ENCODE results near the gene RHAG.
"Not testable (repeated sequence)": the region's sequence is repeated elsewhere in the genome, so short reads cannot be mapped to it uniquely, and the experiment has no call there.

The RHAG gene

GRCh38 chr6:49636713-49637349, at the start of gene RHAG:
RHAG (minus strand) TSS chr6:49636839; CDS start chr6:49636812, 27 bp downstream.
- DNase-seq: no peak

DNA sequence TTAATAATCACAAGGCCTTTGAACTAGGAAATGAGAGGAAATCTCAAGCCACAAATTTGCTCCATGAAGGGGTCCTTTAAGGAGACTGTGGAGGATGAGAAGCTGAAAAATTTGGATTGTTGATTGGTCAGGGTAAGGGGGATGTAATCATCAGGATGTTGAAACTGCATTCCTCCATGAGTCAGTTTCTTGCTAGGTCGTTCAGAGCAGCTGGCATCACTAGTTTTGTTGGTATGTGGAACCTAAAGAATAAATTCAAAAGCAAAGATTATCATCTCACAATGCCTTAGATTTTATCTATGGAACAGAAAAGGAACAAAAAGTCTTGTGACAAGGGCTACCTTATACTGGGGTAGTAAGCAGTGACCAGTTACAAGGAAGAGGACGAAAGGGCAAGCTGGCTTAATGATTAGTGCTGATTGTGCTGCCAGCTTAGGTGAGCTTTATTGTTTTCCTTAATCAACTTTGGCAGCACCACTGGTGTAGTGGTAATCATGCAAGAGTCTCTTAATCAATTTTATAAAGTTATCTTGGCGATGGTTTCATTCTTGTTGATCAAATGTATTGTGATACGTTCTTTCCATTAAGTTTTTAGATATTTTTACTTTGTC, 40.1 kb upstream of the RHAG start:
- DNase-seq: no peak

DNA sequence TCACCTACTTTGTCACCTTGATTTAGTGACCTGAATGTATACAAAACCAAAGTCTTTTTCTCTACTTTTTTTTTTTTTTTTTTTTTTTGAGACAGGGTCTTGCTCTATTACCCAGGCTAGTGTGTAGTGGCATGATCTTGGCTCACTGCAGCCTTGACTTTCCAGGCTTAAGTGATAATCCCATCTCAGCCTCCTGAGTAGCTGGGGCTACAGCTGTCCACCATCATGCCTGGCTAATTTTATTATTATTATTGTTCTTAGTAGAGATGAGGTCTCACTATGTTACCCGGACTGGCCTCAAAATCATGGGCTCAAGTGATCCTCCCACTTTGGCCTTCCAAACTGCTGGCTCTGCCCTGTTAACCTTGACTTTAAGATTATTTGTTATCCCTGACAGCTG, 39.2 kb upstream of the RHAG start:
- DNase-seq: no peak

DNA sequence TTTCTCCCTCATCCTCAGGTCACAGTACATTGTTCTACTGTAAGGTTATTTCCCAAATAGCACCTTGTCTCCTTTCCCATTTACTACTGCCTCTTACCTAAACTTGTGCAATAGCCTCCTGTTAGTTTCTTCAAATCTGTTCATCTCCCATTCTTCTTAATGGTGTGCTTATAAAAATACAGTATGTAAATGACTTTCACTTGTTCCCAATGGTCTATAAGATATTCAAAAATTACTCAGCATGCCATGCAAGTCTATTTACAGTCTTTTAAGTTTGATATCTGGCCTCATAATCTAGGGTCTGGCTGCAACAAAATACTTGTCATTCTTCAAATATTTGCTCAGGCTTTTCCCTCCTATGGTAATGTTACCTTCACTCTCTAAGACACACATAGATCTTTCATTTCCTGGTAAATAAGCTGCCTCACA, 31.5 kb upstream of the RHAG start:
- no peak for DNase-seq

- DNase-seq: no peak
Measured at GRCh38 chr6:49666930-49667757, 30.5 kb upstream of the RHAG start.

- no peak for DNase-seq
Measured at GRCh38 chr6:49666480-49666879, 29.8 kb upstream of the RHAG start.

GRCh38 chr6:49664817-49665216, 28.2 kb upstream of the RHAG start:
- DNase-seq: no peak

- DNase-seq: not testable (repeated sequence)
Measured at GRCh38 chr6:49664054-49664453, 27.4 kb upstream of the RHAG start.

GRCh38 chr6:49662892-49663261, 26.2 kb upstream of the RHAG start:
- no peak for DNase-seq

- no peak for DNase-seq
Measured at GRCh38 chr6:49662231-49662891, 25.7 kb upstream of the RHAG start.

- no peak for DNase-seq
Measured at GRCh38 chr6:49653942-49654341, 17.3 kb upstream of the RHAG start.

GRCh38 chr6:49653438-49653837, 16.8 kb upstream of the RHAG start:
- DNase-seq: no peak

GRCh38 chr6:49651239-49651638, 14.6 kb upstream of the RHAG start:
- no peak for DNase-seq

GRCh38 chr6:49649988-49650387, 13.3 kb upstream of the RHAG start:
- no peak for DNase-seq

- no peak for DNase-seq
Measured at GRCh38 chr6:49648036-49648435, 11.4 kb upstream of the RHAG start.

DNA sequence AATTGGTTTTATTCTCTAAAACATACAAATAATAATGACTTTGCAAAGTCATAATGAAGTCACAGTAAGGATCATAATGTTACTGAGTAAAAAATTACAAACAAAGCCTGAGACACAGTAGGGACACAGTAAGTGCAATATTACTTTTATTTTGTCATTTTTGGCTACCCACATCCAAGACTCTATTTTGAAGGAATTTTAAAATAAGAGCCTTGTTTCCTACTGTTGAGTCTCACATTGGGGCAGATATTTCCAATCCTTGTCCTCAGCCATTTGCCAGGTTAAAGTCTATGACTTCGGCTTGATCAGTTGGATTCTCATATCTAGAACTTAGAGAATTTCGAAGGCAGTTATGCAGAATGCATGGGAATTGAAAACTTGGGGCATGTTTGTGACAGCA, 10.8 kb upstream of the RHAG start:
- no peak for DNase-seq

DNA sequence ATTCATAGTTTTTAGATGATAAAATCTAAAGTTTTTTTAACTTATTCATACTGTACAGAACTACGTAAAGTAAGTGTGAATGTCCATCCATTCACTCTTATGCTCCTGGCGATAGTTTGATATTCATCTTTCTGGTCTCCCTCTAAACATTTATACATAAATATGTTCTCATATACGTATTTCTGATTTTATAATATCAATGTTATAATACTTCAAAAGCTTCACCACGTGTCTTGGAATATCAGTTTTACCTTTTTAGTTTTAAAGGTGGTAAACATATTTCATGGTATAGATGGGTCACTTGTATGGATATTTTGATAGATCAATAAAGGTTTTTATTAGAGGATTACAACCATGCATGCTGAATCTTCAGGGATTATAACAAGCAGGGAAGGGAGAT, 10.3 kb upstream of the RHAG start:
- no peak for DNase-seq

DNA sequence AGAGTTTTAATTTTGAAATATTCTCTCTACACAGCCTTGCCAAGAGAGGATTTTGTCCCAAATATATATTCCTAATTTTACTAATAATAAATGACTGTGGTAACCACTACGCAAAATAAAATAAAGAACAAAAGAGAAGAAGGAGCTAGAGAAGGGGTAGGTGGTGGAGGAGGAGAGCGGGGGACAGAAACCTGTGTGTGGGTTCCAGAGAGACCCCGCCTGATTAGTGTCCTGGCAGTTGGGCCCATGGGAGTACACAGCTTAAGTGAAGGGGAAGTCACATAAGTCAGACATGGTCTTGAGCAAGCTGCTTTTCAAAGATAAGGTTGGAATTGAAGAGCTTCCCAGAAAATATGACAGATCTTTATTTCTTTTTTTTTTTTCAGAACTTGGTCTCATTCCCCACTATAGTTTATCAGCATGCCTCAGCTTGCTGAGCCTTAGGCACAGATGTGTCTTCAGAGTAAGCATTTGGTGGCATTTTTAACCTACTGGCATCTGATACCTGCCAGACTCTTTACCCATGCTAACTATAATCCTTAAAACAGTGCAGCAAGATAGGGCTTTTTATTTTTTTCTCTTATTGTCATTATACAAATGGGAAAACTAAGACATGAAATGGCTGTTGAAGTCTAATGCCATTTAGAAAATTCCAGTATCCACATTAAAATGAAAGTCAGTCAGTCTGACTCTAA, 9.6 kb upstream of the RHAG start:
- DNase-seq: no peak

DNA sequence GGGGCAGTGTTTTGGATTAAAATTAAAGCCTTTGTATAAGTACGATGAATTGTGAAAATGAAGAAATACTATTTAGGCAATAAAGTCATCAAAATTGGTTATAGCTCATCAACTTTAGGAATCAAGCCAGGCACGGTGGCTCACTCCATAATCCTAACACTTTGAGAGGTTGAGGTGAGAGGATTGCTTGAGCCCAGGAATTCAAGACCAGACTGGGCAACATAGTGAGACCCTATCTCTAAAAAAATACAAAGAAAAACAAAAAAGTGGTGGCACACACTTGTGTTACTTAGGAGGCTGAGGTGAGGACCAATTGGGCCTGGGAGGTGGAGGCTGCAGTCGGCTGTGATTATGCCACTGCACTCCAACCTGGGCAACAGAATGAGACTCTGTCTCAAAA, 8.5 kb upstream of the RHAG start:
- no peak for DNase-seq

- DNase-seq: no peak
Measured at GRCh38 chr6:49639177-49639817, 2.7 kb upstream of the RHAG start.

DNA sequence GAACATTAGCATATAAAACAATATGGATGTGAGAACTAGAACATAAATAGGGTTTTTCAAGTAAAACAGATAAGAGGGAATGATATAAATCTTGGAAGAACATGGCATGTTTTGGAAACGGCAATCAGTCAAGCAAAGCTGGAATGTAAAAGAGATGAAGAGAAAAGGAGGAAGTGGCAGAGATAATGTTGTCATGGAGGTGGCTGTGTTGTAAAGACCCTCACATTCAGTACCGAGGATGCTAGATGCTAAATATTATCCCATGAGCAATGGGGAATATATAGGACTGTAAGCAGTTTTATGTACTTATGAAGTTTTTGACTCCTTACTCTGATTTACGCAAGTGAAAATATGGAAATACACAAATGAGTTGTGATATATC, 702 bp upstream of the RHAG start:
- no peak for DNase-seq

Data from anterior cingulate cortex (tissue), 58 donors.